ENCODE measurements around the gene EPB41L3. TPM values are rescaled to one million over a fixed set of nuclear protein-coding genes. Genes with fewer than 3 reads are reported as not detected.

EPB41L3 gene
- total and polyA plus RNA-seq, 8 donors = 30.0 to 98.7 (median 44.3) TPM

- no peaks in the 10 kb centered on the region for H3K27me3 ChIP-seq
- H3K36me3 ChIP-seq = no peaks in the 10 kb centered on the region
- intact Hi-C loops (cut with DNase I) = no loop called here
- DNase-seq (peak in 1 of 4 donors; percentile 18), ATAC-seq (no peak)
- no peak for TF ChIP-seq CTCF (IDR thresholded peaks at IDR 0.05)
- no peaks in the 10 kb centered on the region for H3K9me3 ChIP-seq
- H3K4me3 ChIP-seq = no peak overlapping the region
- no peak overlapping the region for H3K27ac ChIP-seq
- peaks cover 0 to 10% of the 10 kb centered on the region in 2 donors for H3K4me1 ChIP-seq
Observed at GRCh38 chr18:5420906-5421305, 122.9 kb downstream of the EPB41L3 start.

DNA sequence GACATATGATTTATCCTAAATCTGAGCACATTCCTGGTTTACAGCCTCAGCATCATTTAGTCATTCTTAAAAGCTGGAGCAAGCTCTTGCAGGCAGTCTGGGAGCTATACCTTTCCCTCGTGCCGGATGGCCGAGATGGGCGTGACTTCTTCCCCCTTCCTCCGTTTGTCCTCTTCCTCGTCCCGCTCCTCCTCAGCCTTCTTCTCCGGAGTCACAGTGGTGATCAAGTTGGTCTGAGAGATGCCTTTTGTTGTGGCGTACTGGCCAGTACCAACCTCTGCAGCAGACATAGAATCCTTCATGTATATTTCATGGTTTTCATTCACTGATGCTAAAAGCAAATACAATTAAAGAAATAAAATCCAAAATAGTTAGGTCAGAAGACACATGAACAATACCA is 124.2 kb downstream of the EPB41L3 start:
- H3K27me3 ChIP-seq = no peaks in the 10 kb centered on the region
- no peaks in the 10 kb centered on the region for H3K9me3 ChIP-seq
- no peak overlapping the region for H3K27ac ChIP-seq
- no peak for DNase-seq
- peaks cover 0 to 10% of the 10 kb centered on the region in 2 donors for H3K4me1 ChIP-seq
- no peak for ATAC-seq
- intact Hi-C loops (cut with DNase I) = no loop called here
- H3K36me3 ChIP-seq = no peaks in the 10 kb centered on the region
- TF ChIP-seq CTCF (IDR thresholded peaks at IDR 0.05) = no peak
- no peak overlapping the region for H3K4me3 ChIP-seq

GRCh38 chr18:5419030-5419429 is 124.8 kb downstream of the EPB41L3 start:
- intact Hi-C loops (cut with DNase I) = no loop called here
- Histone ChIP-seq H3K27ac (no peak overlapping the region), H3K4me3 (no peak overlapping the region), H3K4me1 (peaks cover 0 to 10% of the 10 kb centered on the region in 2 donors), H3K27me3 (no peaks in the 10 kb centered on the region), H3K36me3 (no peaks in the 10 kb centered on the region), H3K9me3 (no peaks in the 10 kb centered on the region)
- DNase-seq (peak in 1 of 4 donors; percentile 42), ATAC-seq (no peak)
- no peak for TF ChIP-seq CTCF (IDR thresholded peaks at IDR 0.05)

- Histone ChIP-seq H3K9me3 (no peaks in the 10 kb centered on the region), H3K4me3 (no peak overlapping the region), H3K27me3 (no peaks in the 10 kb centered on the region), H3K4me1 (peaks cover 0 to 10% of the 10 kb centered on the region in 2 donors), H3K36me3 (no peaks in the 10 kb centered on the region), H3K27ac (no peak overlapping the region)
- intact Hi-C loops (cut with DNase I) = no loop called here
- no peak for TF ChIP-seq CTCF (IDR thresholded peaks at IDR 0.05)
- ATAC-seq (peak; percentile 86), DNase-seq (peak; percentile 53 to 79 (median 57))
Observed at GRCh38 chr18:5417342-5417741, 126.5 kb downstream of the EPB41L3 start.

GRCh38 chr18:5416112-5416511 is 127.7 kb downstream of the EPB41L3 start:
- no peaks in the 10 kb centered on the region for H3K27me3 ChIP-seq
- no peaks in the 10 kb centered on the region for H3K9me3 ChIP-seq
- H3K4me1 ChIP-seq = peaks cover 0 to 10% of the 10 kb centered on the region in 2 donors
- no peak overlapping the region for H3K4me3 ChIP-seq
- no peak for TF ChIP-seq CTCF (IDR thresholded peaks at IDR 0.05)
- H3K36me3 ChIP-seq = no peaks in the 10 kb centered on the region
- no peak overlapping the region for H3K27ac ChIP-seq
- DNase-seq (no peak), ATAC-seq (no peak)
- intact Hi-C loops (cut with DNase I) = no loop called here

Data from left lung (tissue), 10 donors.